HepG2 (cell line): ENCODE data around the gene CABLES1. TPM values are rescaled to one million over a fixed set of nuclear protein-coding genes. Genes with fewer than 3 reads are reported as not detected.

Experiments
- ATAC-seq: fragments of 200-7000 bp; cut with Tn5 transposase; 3 replicates; pipeline ENCODE4 v1.9.1; 2020; ENCODE audit warnings: mild to moderate bottlenecking, moderate library complexity
- BruUV-seq: library from RNA; stranded (reverse); fragments of 400-500 nt; replicated peaks from 2 replicates; lab custom pipeline; 2021; lab: Mats Ljungman, UMichigan
- CTCF ChIA-PET: fragments of 300-600 bp; formaldehyde crosslinking; extraction: SDS; loops from one replicate; lab custom pipeline; 2021; ENCODE audit warnings: low total read pairs, inconsistent platforms, low intra/inter-chr PET ratio; lab: Yijun Ruan, JAX
- POLR2A ChIA-PET: fragments of 350-600 bp; sonication (Branson Sonifier 250); formaldehyde crosslinking; loops from one replicate; lab custom pipeline; 2020; ENCODE audit warnings: antibody characterized with exemption, inconsistent platforms; lab: Yijun Ruan, JAX
- DNase-seq: peaks from one replicate; pipeline ENCODE4 v3.0.0-alpha.2; 2015; ENCODE audit warnings: low spot score
- FAIRE-seq: peaks from 3 replicates; lab custom pipeline; 2011; peaks lifted over from hg19 to GRCh38; lab: Jason Lieb, UNC
- H2AFZ ChIP-seq: one replicate; pipeline ENCODE4 v1.6.1; 2011; ENCODE audit warnings: low read length, inconsistent platforms
- H3K27ac ChIP-seq: fragments of 300-600 bp; 3 replicates; pipeline ENCODE4 v1.8.0; 2011; ENCODE audit warnings: mixed run types, mild to moderate bottlenecking, mixed read lengths, low read length, inconsistent platforms; ENCODE audit not compliant: insufficient read depth; ENCODE audit errors: extremely low read length
- H3K27me3 ChIP-seq, 2 experiments: fragments of 200-600 bp in 1 of 2; 2 replicates in 1 of 2; 3 replicates in 1 of 2; pipeline versions ENCODE4 v1.6.0 to v1.8.0; 2011; ENCODE audit warnings: low read length in 2 of 2, mild to moderate bottlenecking in 2 of 2, moderate library complexity in 2 of 2, inconsistent platforms in 1 of 2; ENCODE audit not compliant: insufficient read depth in 2 of 2, control insufficient read depth in 1 of 2
- H3K36me3 ChIP-seq, 2 experiments: fragments of 200-600 bp in 1 of 2; replicated peaks in 1 of 2; 2 replicates in 1 of 2; 3 replicates in 1 of 2; pipeline versions ENCODE4 v1.5.1 to v1.8.0; 2011; ENCODE audit warnings: low read length in 2 of 2, inconsistent platforms in 1 of 2; ENCODE audit not compliant: insufficient read depth in 2 of 2, control insufficient read depth in 1 of 2
- H3K4me1 ChIP-seq: 2 replicates; pipeline ENCODE4 v1.5.1; 2012; ENCODE audit warnings: low read length, inconsistent platforms; ENCODE audit not compliant: insufficient read depth
- H3K4me2 ChIP-seq: 2 replicates; pipeline ENCODE4 v1.6.0; 2011; ENCODE audit warnings: low read depth, low read length, inconsistent platforms
- H3K4me3 ChIP-seq, 3 experiments: fragments of 200-600 bp in 1 of 3; sonication (generic), shearing (Covaris generic) in 1 of 3; replicated peaks in 1 of 3; 2 replicates each; pipeline ENCODE4 v1.5.1; 2011 to 2016; ENCODE audit warnings: low read length in 3 of 3, inconsistent platforms in 2 of 3, low read depth in 2 of 3, mild to moderate bottlenecking in 2 of 3, control low read depth in 1 of 3, mixed read lengths in 1 of 3; ENCODE audit not compliant: insufficient read depth in 1 of 3
- H3K79me2 ChIP-seq: one replicate; pipeline ENCODE4 v1.6.1; 2011; ENCODE audit warnings: low read length, inconsistent platforms; ENCODE audit not compliant: insufficient read depth
- H3K9ac ChIP-seq: 2 replicates; pipeline ENCODE4 v1.6.0; 2011; ENCODE audit warnings: mild to moderate bottlenecking, low read depth, low read length, inconsistent platforms; ENCODE audit not compliant: insufficient read depth
- H3K9me3 ChIP-seq: 2 replicates; pipeline ENCODE4 v1.5.1; 2012; ENCODE audit warnings: mild to moderate bottlenecking, low read length
- H4K20me1 ChIP-seq: 2 replicates; pipeline ENCODE4 v1.6.0; 2011; ENCODE audit warnings: inconsistent platforms, mild to moderate bottlenecking, low read length, moderate library complexity; ENCODE audit not compliant: insufficient read depth
- CCAR2 ChIP-seq: fragments of 200-400 bp; formaldehyde crosslinking; optimal IDR thresholded peaks from 2 replicates; pipeline ENCODE3; 2018; ENCODE audit warnings: low read depth, mild to moderate bottlenecking, low read length, moderate library complexity
- GABPA ChIP-seq, 2 experiments: IDR thresholded peaks; 2 replicates each; pipeline ENCODE4 v1.6.1; 2011 to 2016; ENCODE audit warnings: low read depth in 2 of 2, low read length in 1 of 2, missing biosample characterization in 1 of 2, missing genetic modification characterization in 1 of 2
- MAFG ChIP-seq: sonication (generic); formaldehyde crosslinking; IDR thresholded peaks from 2 replicates; pipeline ENCODE4 v1.5.1; 2020; ENCODE audit warnings: mild to moderate bottlenecking, missing genetic modification reagents
- NFE2 ChIP-seq: sonication (generic); formaldehyde crosslinking; IDR thresholded peaks from 2 replicates; pipeline ENCODE4 v1.4.0; 2020; ENCODE audit warnings: missing genetic modification reagents
- NFYC ChIP-seq: IDR thresholded peaks from 2 replicates; pipeline ENCODE4 v1.6.1; 2016; ENCODE audit warnings: missing genetic modification reagents, missing compliant biosample characterization
- PHF8 ChIP-seq: sonication (generic); formaldehyde crosslinking; IDR thresholded peaks from 2 replicates; pipeline ENCODE4 v1.5.0; 2020; ENCODE audit warnings: missing genetic modification reagents
- RAD51 ChIP-seq: fragments of 450-650 bp; IDR thresholded peaks from 2 replicates; pipeline ENCODE4 v1.6.1; 2016; ENCODE audit warnings: borderline replicate concordance
- THAP11 ChIP-seq: IDR thresholded peaks from 2 replicates; pipeline ENCODE4 v1.6.1; 2016; ENCODE audit warnings: missing biosample characterization, missing genetic modification reagents
- THAP7 ChIP-seq: sonication (generic); formaldehyde crosslinking; IDR thresholded peaks from 2 replicates; pipeline ENCODE4 v1.8.1; 2023; ENCODE audit warnings: mild to moderate bottlenecking, missing genetic modification reagents
- U2AF1 ChIP-seq: fragments of 200-400 bp; formaldehyde crosslinking; optimal IDR thresholded peaks from 2 replicates; pipeline ENCODE3; 2017; ENCODE audit warnings: mild to moderate bottlenecking, low read depth, low read length
- YEATS4 ChIP-seq: sonication (generic); formaldehyde crosslinking; IDR thresholded peaks from 2 replicates; pipeline ENCODE4 v1.4.0; 2020; ENCODE audit warnings: missing genetic modification reagents, borderline replicate concordance
- ZNF446 ChIP-seq: sonication (generic); formaldehyde crosslinking; IDR thresholded peaks from 2 replicates; pipeline ENCODE4 v1.5.0; 2020; ENCODE audit warnings: mild to moderate bottlenecking, missing genetic modification reagents
- ZNF670 ChIP-seq: sonication (generic); formaldehyde crosslinking; IDR thresholded peaks from 2 replicates; pipeline ENCODE4 v1.8.0; 2022; ENCODE audit warnings: mild to moderate bottlenecking, missing genetic modification reagents, borderline replicate concordance
- ZNF781 ChIP-seq: sonication (generic); formaldehyde crosslinking; IDR thresholded peaks from 2 replicates; pipeline ENCODE4 v1.5.1; 2020; ENCODE audit warnings: borderline replicate concordance, mild to moderate bottlenecking, missing genetic modification reagents; ENCODE audit errors: not compliant biosample characterization
- ZNF782 ChIP-seq: sonication (generic); formaldehyde crosslinking; IDR thresholded peaks from 2 replicates; pipeline ENCODE4 v1.4.0; 2020; ENCODE audit warnings: missing genetic modification reagents, mild to moderate bottlenecking, borderline replicate concordance
- ZNF841 ChIP-seq: sonication (generic); formaldehyde crosslinking; IDR thresholded peaks from 2 replicates; pipeline ENCODE4 v1.8.1; 2023; ENCODE audit warnings: missing genetic modification reagents, borderline replicate concordance
- WGBS: methylation state at CpG from one replicate; pipeline ENCODE4 v1.1.6; 2017; ENCODE audit warnings: low lambda C conversion rate; 5-methylcytosine and 5-hydroxymethylcytosine counted together
- in situ Hi-C: cut with HindIII; loops from 2 replicates; pipeline ENCODE4 v1.10.0; 2017; ENCODE audit warnings: low pct_unique_long_range_greater_than_20kb; ENCODE audit not compliant: extremely low pct_ligation_motif_present
- intact Hi-C: fragments of 100-400 bp; cut with micrococcal nuclease; formaldehyde crosslinking; loops from one replicate; pipeline ENCODE4 v1.10.0; 2022; ENCODE audit not compliant: unreplicated experiment
- polyA plus RNA-seq, 8 experiments: library from polyadenylated mRNA; depleted of rRNA in 3 of 8; stranded (reverse) in 7 of 8; unstranded in 1 of 8; fragments of >200 nt; fragmentation: Illumina TruSeq in 4 of 8; extraction: Trizol in 4 of 8; gene quantifications; 2 replicates each; pipeline versions ENCODE4 v1.2.1 to v1.2.3, GENCODE V29; 2011 to 2016; ENCODE audit warnings: low read depth in 4 of 8, missing spikeins in 1 of 8, mixed read lengths in 1 of 8; ENCODE audit not compliant: insufficient read depth in 1 of 8
- total RNA-seq, 5 experiments: library from RNA; depleted of rRNA; stranded (reverse); fragments of >200 nt; fragmentation: Illumina TruSeq; extraction: Trizol; gene quantifications; 2 replicates each; pipeline ENCODE4 v1.2.3, GENCODE V29; 2016; ENCODE audit warnings: low read depth in 1 of 5
- TF ChIP-seq, protein P1 (sequence below): sonication (generic); formaldehyde crosslinking; IDR thresholded peaks from 2 replicates; pipeline ENCODE4; 2020; ENCODE audit warnings: missing genetic modification reagents, mild to moderate bottlenecking, borderline replicate concordance

Gene CABLES1
- total and polyA plus RNA-seq, 2 of the 13 experiments (the other 11 are each of a cell fraction or from before 2014, with no cell fraction given): 14.7 to 25.8 TPM

GRCh38 chr18:23135550-23136325 lies 453 bp downstream of the CABLES1 start (continued):
- TF ChIP-seq ZNF446 (no peak), THAP7 (CRISPR knock-in tag) (no peak), NFE2 (CRISPR knock-in tag) (no peak), THAP11 (no peak), NFYC (CRISPR knock-in tag) (no peak), GABPA (IDR thresholded peaks at IDR 0.05; ENCODE audit: low read depth, low read length) (no peak), GABPA (CRISPR knock-in tag; IDR thresholded peaks at IDR 0.05; ENCODE audit: low read depth) (no peak), MAFG (no peak), CCAR2 (no peak), YEATS4 (CRISPR knock-in tag) (peak; percentile 1; the same call in 1 of the 2 replicates)

DNA sequence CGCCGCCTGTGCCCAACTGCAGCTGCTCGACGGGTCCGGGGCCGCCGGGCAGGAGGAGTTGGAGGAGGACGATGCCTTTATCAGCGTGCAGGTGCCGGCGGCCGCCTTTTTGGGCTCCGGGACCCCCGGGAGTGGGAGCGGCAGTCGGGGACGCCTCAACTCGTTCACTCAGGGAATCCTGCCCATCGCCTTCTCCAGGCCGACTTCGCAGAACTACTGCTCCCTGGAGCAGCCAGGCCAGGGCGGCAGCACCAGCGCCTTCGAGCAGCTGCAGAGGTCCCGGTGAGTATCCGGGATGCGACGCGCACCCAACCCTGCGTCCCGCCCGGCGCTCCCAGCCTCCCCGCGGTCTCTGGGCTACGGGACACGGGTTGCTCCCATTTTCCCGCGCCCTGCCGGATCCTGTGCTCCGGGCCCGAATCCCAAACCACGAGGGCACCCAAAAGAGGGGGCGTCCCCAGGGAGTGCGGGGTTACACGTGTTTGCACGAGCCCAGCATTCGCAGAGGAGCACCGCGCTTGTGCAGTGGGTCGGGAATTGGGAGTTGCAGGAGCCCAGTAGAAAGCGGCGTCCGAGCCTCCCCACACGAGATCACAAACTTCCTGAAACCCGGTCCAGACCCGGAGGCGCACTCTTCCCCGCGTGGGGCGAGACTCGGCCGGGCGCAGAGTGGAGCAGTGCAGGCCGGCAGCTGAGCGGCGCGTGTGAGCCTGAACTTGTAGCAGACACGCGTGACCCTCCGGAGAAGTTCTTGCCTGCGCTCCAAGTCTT lies 1.2 kb downstream of the CABLES1 start:
- Histone ChIP-seq H3K79me2 (peaks cover 54% of the 10 kb centered on the region), H4K20me1 (no peaks in the 10 kb centered on the region), H2AFZ (no peak overlapping the region), H3K27me3 (no peaks in the 10 kb centered on the region; a peak in 1 of 5 replicates), H3K36me3 (no peaks in the 10 kb centered on the region), H3K9me3 (no peaks in the 10 kb centered on the region), H3K4me3 (peak overlapping the region; percentile 68 to 91 (median 83)), H3K27ac (peak overlapping the region; percentile 63), H3K4me2 (peak overlapping the region; percentile 100), H3K9ac (peak overlapping the region; percentile 86), H3K4me1 (peaks cover 65% of the 10 kb centered on the region)
- FAIRE-seq (no peak), DNase-seq (no peak), ATAC-seq (peak; percentile 16)
- intact Hi-C loops (no loop called here), in situ Hi-C loops (loop anchor here (10.0 kb wide), 1 partner anchor 238 kb away; no protein-coding TSS in a partner anchor)
- BruUV-seq: no TSS peak
- CTCF ChIA-PET: no interaction called here
- POLR2A ChIA-PET: interaction anchor here (1.4 kb wide), 1 partner anchor 10 kb away, joined by 4 read pairs; no protein-coding TSS in a partner anchor
- under 1% methylated on average over 36 of the region's 72 CpGs for WGBS
- TF ChIP-seq ZNF841 (CRISPR knock-in tag) (no peak; the same call in 1 of the 2 replicates), RAD51 (no peak), U2AF1 (no peak), PHF8 (peak; percentile 70), ZNF782 (CRISPR knock-in tag) (no peak), ZNF781 (CRISPR knock-in tag) (peak; percentile 26), ZNF670 (CRISPR knock-in tag) (0 out of 2 replicates have a peak, but pooled peaks have one; percentile 20)
- TF ChIP-seq, protein P1, sequence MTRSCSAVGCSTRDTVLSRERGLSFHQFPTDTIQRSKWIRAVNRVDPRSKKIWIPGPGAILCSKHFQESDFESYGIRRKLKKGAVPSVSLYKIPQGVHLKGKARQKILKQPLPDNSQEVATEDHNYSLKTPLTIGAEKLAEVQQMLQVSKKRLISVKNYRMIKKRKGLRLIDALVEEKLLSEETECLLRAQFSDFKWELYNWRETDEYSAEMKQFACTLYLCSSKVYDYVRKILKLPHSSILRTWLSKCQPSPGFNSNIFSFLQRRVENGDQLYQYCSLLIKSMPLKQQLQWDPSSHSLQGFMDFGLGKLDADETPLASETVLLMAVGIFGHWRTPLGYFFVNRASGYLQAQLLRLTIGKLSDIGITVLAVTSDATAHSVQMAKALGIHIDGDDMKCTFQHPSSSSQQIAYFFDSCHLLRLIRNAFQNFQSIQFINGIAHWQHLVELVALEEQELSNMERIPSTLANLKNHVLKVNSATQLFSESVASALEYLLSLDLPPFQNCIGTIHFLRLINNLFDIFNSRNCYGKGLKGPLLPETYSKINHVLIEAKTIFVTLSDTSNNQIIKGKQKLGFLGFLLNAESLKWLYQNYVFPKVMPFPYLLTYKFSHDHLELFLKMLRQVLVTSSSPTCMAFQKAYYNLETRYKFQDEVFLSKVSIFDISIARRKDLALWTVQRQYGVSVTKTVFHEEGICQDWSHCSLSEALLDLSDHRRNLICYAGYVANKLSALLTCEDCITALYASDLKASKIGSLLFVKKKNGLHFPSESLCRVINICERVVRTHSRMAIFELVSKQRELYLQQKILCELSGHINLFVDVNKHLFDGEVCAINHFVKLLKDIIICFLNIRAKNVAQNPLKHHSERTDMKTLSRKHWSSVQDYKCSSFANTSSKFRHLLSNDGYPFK (CRISPR knock-in tag): peak; percentile 71
